Neural cell (in vitro differentiated cells): ENCODE results near the gene SEC22A. TPM values are rescaled to one million over a fixed set of nuclear protein-coding genes. Genes with fewer than 3 reads are reported as not detected.

ENCODE experiments used
- H2AFZ ChIP-seq: fragments of 200-600, 300-800 bp; sonication (generic), shearing (Covaris generic); 2 replicates; pipeline ENCODE4 v1.6.0; 2014; ENCODE audit warnings: low read depth, mild to moderate bottlenecking, antibody characterized with exemption, low read length, moderate library complexity
- H3F3A ChIP-seq: fragments of 200-600 bp; shearing (Covaris generic); 2 replicates; pipeline ENCODE4 v1.6.1; 2016; ENCODE audit warnings: mild to moderate bottlenecking, moderate library complexity, mixed read lengths, antibody characterized with exemption, low read length; ENCODE audit not compliant: insufficient read depth, poor library complexity, severe bottlenecking
- H3K27ac ChIP-seq: fragments of 200-600, 300-800 bp; sonication (generic), shearing (Covaris generic); 2 replicates; pipeline ENCODE4 v1.5.1; 2014; ENCODE audit warnings: mild to moderate bottlenecking, low read length, moderate library complexity
- H3K27me3 ChIP-seq: fragments of 300-800, 200-600 bp; sonication (generic), shearing (Covaris generic); 2 replicates; pipeline ENCODE4 v1.6.0; 2014; ENCODE audit warnings: mild to moderate bottlenecking, low read depth, low read length, moderate library complexity; ENCODE audit not compliant: insufficient read depth
- H3K36me3 ChIP-seq: fragments of 300-800, 200-600 bp; sonication (generic), shearing (Covaris generic); 2 replicates; pipeline ENCODE4 v1.5.1; 2014; ENCODE audit warnings: mild to moderate bottlenecking, antibody characterized with exemption, low read length, moderate library complexity; ENCODE audit not compliant: insufficient read depth
- H3K4me2 ChIP-seq: fragments of 300-800, 200-600 bp; sonication (generic), shearing (Covaris generic); 2 replicates; pipeline ENCODE4 v1.6.0; 2014; ENCODE audit warnings: mild to moderate bottlenecking, low read length
- H3K4me3 ChIP-seq: fragments of 300-800, 200-600 bp; sonication (generic), shearing (Covaris generic); 2 replicates; pipeline ENCODE4 v1.5.1; 2014; ENCODE audit warnings: mild to moderate bottlenecking, low read length, moderate library complexity
- H3K79me2 ChIP-seq: fragments of 200-600 bp; shearing (Covaris generic); replicated peaks from 2 replicates; pipeline ENCODE4 v1.6.0; 2014; ENCODE audit warnings: mild to moderate bottlenecking, low read length, moderate library complexity; ENCODE audit not compliant: insufficient read depth
- H3K9ac ChIP-seq: fragments of 300-800, 200-600 bp; sonication (generic), shearing (Covaris generic); 2 replicates; pipeline ENCODE4 v1.6.1; 2016; ENCODE audit warnings: mild to moderate bottlenecking, low read length, mixed read lengths
- H3K9me2 ChIP-seq: fragments of 200-600 bp; shearing (Covaris generic); 2 replicates; pipeline ENCODE4 v1.6.1; 2016; ENCODE audit warnings: mild to moderate bottlenecking, low read length, mixed read lengths; ENCODE audit not compliant: insufficient read depth
- H3K9me3 ChIP-seq: fragments of 200-600, 300-800 bp; sonication (generic), shearing (Covaris generic); 2 replicates; pipeline ENCODE4 v1.6.1; 2016; ENCODE audit warnings: mild to moderate bottlenecking, mixed run types, low read length, moderate library complexity, mixed read lengths
- H4K20me1 ChIP-seq: fragments of 200-600 bp; shearing (Covaris generic); 2 replicates; pipeline ENCODE4 v1.6.1; 2016; ENCODE audit warnings: mild to moderate bottlenecking, mixed run types; ENCODE audit not compliant: insufficient read depth
- CTCF ChIP-seq: fragments of 450-650 bp; IDR thresholded peaks from 2 replicates; pipeline ENCODE4 v1.5.1; 2014; ENCODE audit warnings: antibody characterized with exemption, mild to moderate bottlenecking, moderate library complexity; ENCODE audit not compliant: poor library complexity, severe bottlenecking
- EP300 ChIP-seq: fragments of 450-650 bp; conservative IDR thresholded peaks from 2 replicates; pipeline ENCODE4 v1.6.1; 2014; ENCODE audit warnings: antibody characterized with exemption, mild to moderate bottlenecking, moderate library complexity; ENCODE audit not compliant: poor library complexity, severe bottlenecking
- MXI1 ChIP-seq: fragments of 450-650 bp; conservative IDR thresholded peaks from 2 replicates; pipeline ENCODE4 v1.6.1; 2014; ENCODE audit warnings: antibody characterized with exemption, mild to moderate bottlenecking; ENCODE audit not compliant: poor library complexity, severe bottlenecking
- RAD21 ChIP-seq: fragments of 450-650 bp; conservative IDR thresholded peaks from 2 replicates; pipeline ENCODE4 v1.6.1; 2014; ENCODE audit warnings: antibody characterized with exemption, mild to moderate bottlenecking, moderate library complexity
- SMC3 ChIP-seq: fragments of 450-650 bp; conservative IDR thresholded peaks from 2 replicates; pipeline ENCODE4 v1.6.1; 2014; ENCODE audit warnings: antibody characterized with exemption, mild to moderate bottlenecking, moderate library complexity; ENCODE audit not compliant: poor library complexity
- TAF1 ChIP-seq: IDR thresholded peaks from 2 replicates; pipeline ENCODE4 v1.6.1; 2012; ENCODE audit warnings: low read depth
- polyA plus RNA-seq: library from polyadenylated mRNA; depleted of rRNA; stranded (reverse); fragments of >200 nt; gene quantifications from 2 replicates; pipeline ENCODE4 v1.2.3, GENCODE V29; 2014
- TF ChIP-seq, protein P1 (sequence below): IDR thresholded peaks from 2 replicates; pipeline ENCODE4 v1.6.1; 2012; ENCODE audit warnings: borderline replicate concordance

The SEC22A gene
- polyA plus RNA-seq, 1 donor from 2014 or later, result 44.0 TPM

GRCh38 chr3:123153125-123154019, 48.4 kb upstream of the SEC22A start:
- no peak overlapping the region for H3K27ac ChIP-seq
- H3K27me3 ChIP-seq, result no peaks in the 10 kb centered on the region
- H3K9me3 ChIP-seq, result no peaks in the 10 kb centered on the region
- no peak overlapping the region for H2AFZ ChIP-seq
- no peaks in the 10 kb centered on the region for H3K36me3 ChIP-seq
- H3K4me3 ChIP-seq, result no peak overlapping the region
- H4K20me1 ChIP-seq, result no peaks in the 10 kb centered on the region
- no peaks in the 10 kb centered on the region for H3K9me2 ChIP-seq
- no peak for TF ChIP-seq MXI1
- TF ChIP-seq SMC3, result no peak
- TF ChIP-seq CTCF, result peak; percentile 27
- no peak for TF ChIP-seq TAF1
- TF ChIP-seq, protein P1, sequence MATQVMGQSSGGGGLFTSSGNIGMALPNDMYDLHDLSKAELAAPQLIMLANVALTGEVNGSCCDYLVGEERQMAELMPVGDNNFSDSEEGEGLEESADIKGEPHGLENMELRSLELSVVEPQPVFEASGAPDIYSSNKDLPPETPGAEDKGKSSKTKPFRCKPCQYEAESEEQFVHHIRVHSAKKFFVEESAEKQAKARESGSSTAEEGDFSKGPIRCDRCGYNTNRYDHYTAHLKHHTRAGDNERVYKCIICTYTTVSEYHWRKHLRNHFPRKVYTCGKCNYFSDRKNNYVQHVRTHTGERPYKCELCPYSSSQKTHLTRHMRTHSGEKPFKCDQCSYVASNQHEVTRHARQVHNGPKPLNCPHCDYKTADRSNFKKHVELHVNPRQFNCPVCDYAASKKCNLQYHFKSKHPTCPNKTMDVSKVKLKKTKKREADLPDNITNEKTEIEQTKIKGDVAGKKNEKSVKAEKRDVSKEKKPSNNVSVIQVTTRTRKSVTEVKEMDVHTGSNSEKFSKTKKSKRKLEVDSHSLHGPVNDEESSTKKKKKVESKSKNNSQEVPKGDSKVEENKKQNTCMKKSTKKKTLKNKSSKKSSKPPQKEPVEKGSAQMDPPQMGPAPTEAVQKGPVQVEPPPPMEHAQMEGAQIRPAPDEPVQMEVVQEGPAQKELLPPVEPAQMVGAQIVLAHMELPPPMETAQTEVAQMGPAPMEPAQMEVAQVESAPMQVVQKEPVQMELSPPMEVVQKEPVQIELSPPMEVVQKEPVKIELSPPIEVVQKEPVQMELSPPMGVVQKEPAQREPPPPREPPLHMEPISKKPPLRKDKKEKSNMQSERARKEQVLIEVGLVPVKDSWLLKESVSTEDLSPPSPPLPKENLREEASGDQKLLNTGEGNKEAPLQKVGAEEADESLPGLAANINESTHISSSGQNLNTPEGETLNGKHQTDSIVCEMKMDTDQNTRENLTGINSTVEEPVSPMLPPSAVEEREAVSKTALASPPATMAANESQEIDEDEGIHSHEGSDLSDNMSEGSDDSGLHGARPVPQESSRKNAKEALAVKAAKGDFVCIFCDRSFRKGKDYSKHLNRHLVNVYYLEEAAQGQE, result no peak
- no peak for TF ChIP-seq RAD21
- TF ChIP-seq EP300, result no peak
- H3K4me2 ChIP-seq, result no peak overlapping the region
- H3K9ac ChIP-seq, result no peak overlapping the region
- no peaks in the 10 kb centered on the region for H3K79me2 ChIP-seq
- no peaks in the 10 kb centered on the region for H3F3A ChIP-seq

DNA sequence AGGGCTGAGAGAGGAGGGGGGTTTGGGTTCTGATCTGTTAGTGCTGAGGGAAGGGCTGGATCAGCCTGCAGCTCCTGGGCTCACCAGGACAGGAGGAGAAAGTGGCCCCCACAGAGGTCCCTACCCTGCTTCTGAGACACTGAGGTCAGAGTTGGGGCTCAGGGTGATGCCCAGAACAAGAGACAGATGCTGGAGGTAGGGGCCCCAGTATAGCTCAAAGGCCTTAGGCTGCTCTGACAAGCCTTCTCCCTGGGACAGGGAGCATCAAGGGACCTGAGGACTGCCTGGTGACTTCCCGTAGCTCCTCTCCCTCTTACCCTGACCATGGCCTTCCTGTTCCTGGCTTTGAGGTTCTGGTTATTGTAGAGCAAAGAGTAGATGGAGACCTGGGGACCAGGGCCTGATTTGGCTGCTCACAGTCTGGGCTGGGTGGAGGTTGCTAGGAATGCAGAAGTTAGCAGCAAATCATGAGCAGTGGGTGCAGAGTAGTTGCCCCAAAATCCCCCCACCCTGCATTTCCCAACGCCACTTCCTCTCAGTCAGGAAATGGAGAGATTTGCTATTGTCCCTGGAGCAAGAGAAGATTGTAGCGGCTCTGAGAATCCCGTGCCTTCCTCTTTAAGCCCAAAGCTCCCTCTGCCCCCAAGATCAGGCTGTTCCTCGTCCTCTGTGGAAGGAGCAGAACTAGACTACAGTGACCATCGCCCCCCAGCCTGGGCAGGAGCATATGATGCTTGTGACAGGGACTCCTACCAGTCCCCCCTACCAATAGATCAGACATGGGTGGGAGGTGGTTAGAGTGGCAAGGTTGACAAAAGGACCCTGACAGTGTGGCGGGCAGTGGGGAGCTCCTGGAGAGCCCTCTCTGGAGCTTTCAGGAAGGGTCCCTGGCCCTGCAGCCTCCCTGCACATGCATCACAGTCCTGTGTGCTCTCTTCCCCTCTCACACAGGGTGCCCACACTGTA, 47.4 kb upstream of the SEC22A start:
- Histone ChIP-seq H4K20me1 (no peaks in the 10 kb centered on the region), H2AFZ (no peak overlapping the region), H3K27me3 (no peaks in the 10 kb centered on the region), H3K36me3 (no peaks in the 10 kb centered on the region), H3K9ac (no peak overlapping the region), H3K4me2 (no peak overlapping the region), H3K4me3 (no peak overlapping the region), H3K27ac (no peak overlapping the region), H3K79me2 (no peaks in the 10 kb centered on the region), H3K9me3 (no peaks in the 10 kb centered on the region), H3F3A (no peaks in the 10 kb centered on the region), H3K9me2 (no peaks in the 10 kb centered on the region)
- TF ChIP-seq TAF1, result no peak
- TF ChIP-seq, protein P1, result no peak
